ENCODE results near the gene PIGS. TPM values are rescaled to one million over a fixed set of nuclear protein-coding genes. Genes with fewer than 3 reads are reported as not detected.

Gene PIGS
- total RNA-seq, 6 experiments from 2014 or later, result 69.5 to 94.7 (median 78.0) TPM

GRCh38 chr17:28538296-28538895, 32.9 kb downstream of the PIGS start:
- no peak for DNase-seq
- H3K27ac Mint-ChIP-seq, result no peak overlapping the region
- TF ChIP-seq CTCF (IDR thresholded peaks at IDR 0.05), result no peak
- H3K4me1 Mint-ChIP-seq (ENCODE audit: low read depth), result peaks cover 4% of the 10 kb centered on the region
- H3K4me3 Mint-ChIP-seq, result no peak overlapping the region
- H3K36me3 Mint-ChIP-seq (ENCODE audit: low read depth), result no peaks in the 10 kb centered on the region
- no peaks in the 10 kb centered on the region for H3K9me3 Mint-ChIP-seq
- peaks cover 12% of the 10 kb centered on the region for H3K27me3 Mint-ChIP-seq (ENCODE audit: insufficient read depth)

GRCh38 chr17:28537219-28537610, 34.1 kb downstream of the PIGS start:
- H3K4me3 Mint-ChIP-seq, result no peak overlapping the region
- H3K27ac Mint-ChIP-seq, result no peak overlapping the region
- H3K36me3 Mint-ChIP-seq (ENCODE audit: low read depth), result no peaks in the 10 kb centered on the region
- no peak for DNase-seq
- H3K4me1 Mint-ChIP-seq (ENCODE audit: low read depth), result peaks cover 15% of the 10 kb centered on the region
- H3K9me3 Mint-ChIP-seq, result no peaks in the 10 kb centered on the region
- H3K27me3 Mint-ChIP-seq (ENCODE audit: insufficient read depth), result peaks cover 12% of the 10 kb centered on the region
- TF ChIP-seq CTCF (IDR thresholded peaks at IDR 0.05), result no peak

GRCh38 chr17:28536532-28537218, 34.6 kb downstream of the PIGS start:
- H3K36me3 Mint-ChIP-seq (ENCODE audit: low read depth), result no peaks in the 10 kb centered on the region
- peaks cover 21% of the 10 kb centered on the region for H3K4me1 Mint-ChIP-seq (ENCODE audit: low read depth)
- peaks cover 12% of the 10 kb centered on the region for H3K27me3 Mint-ChIP-seq (ENCODE audit: insufficient read depth)
- TF ChIP-seq CTCF (IDR thresholded peaks at IDR 0.05), result no peak
- no peak for DNase-seq
- H3K4me3 Mint-ChIP-seq, result no peak overlapping the region
- no peak overlapping the region for H3K27ac Mint-ChIP-seq
- no peaks in the 10 kb centered on the region for H3K9me3 Mint-ChIP-seq

- Mint-ChIP-seq H3K27ac (no peak overlapping the region), H3K9me3 (no peaks in the 10 kb centered on the region), H3K4me1 (ENCODE audit: low read depth) (peaks cover 24% of the 10 kb centered on the region), H3K4me3 (no peak overlapping the region), H3K36me3 (ENCODE audit: low read depth) (no peaks in the 10 kb centered on the region), H3K27me3 (ENCODE audit: insufficient read depth) (peaks cover 16% of the 10 kb centered on the region)
- TF ChIP-seq CTCF (IDR thresholded peaks at IDR 0.05), result no peak
- no peak for DNase-seq
These were observed 36.5 kb downstream of the PIGS start for GRCh38 chr17:28534740-28535375.

GRCh38 chr17:28533091-28533807, 38.1 kb downstream of the PIGS start:
- H3K27ac Mint-ChIP-seq, result no peak overlapping the region
- peaks cover 39% of the 10 kb centered on the region for H3K4me1 Mint-ChIP-seq (ENCODE audit: low read depth)

More at GRCh38 chr17:28533091-28533807, 38.1 kb downstream of the PIGS start:
- Mint-ChIP-seq H3K36me3 (ENCODE audit: low read depth) (no peaks in the 10 kb centered on the region), H3K9me3 (no peaks in the 10 kb centered on the region), H3K27me3 (ENCODE audit: insufficient read depth) (peaks cover 16% of the 10 kb centered on the region), H3K4me3 (no peak overlapping the region)
- no peak for DNase-seq
- TF ChIP-seq CTCF (IDR thresholded peaks at IDR 0.05), result no peak

Data from HFFc6 (cell line).